Measurements from ENCODE around the gene ALKBH5.
A peak's percentile ranks its signal among the peaks of the same experiment; 100 is the strongest.

The ALKBH5 gene

GRCh38 chr17:18183334-18184142 lies at the start of gene ALKBH5:
ALKBH5 (plus strand) TSS chr17:18183828; CDS start chr17:18184244, 416 bp downstream.
- peaks cover 42% of the 10 kb centered on the region for H3K36me3 Mint-ChIP-seq
- DNase-seq: peak; percentile 98
- no peaks in the 10 kb centered on the region for H3K9me3 Mint-ChIP-seq
- peaks cover 55% of the 10 kb centered on the region for H3K4me1 Mint-ChIP-seq
- CTCF ChIA-PET: interaction anchor here (1.0 to 1.9 kb wide), 6 partner anchors 9 to 41 kb away, joined by 3 to 4 read pairs (median 3); no protein-coding TSS in a partner anchor
- peak within 1 kb of the TSS; percentile 99 for H3K27ac Mint-ChIP-seq
- H3K27me3 Mint-ChIP-seq: no peaks in the 10 kb centered on the region
- H3K4me3 Mint-ChIP-seq: peak within 1 kb of the TSS; percentile 93

- Mint-ChIP-seq H3K4me3 (no peak overlapping the region), H3K36me3 (no peaks in the 10 kb centered on the region), H3K27me3 (peaks cover 30% of the 10 kb centered on the region), H3K9me3 (no peaks in the 10 kb centered on the region), H3K27ac (no peak overlapping the region), H3K4me1 (no peaks in the 10 kb centered on the region)
- CTCF ChIA-PET: interaction anchor here (1.0 kb wide), 1 partner anchor 34 kb away, joined by 3 read pairs; no protein-coding TSS in a partner anchor
- DNase-seq: no peak
Observed at GRCh38 chr17:18136357-18136756, 47.3 kb upstream of the ALKBH5 start.

GRCh38 chr17:18138065-18138749 lies 45.4 kb upstream of the ALKBH5 start:
- no peak for DNase-seq
- Mint-ChIP-seq H3K4me3 (no peak overlapping the region), H3K9me3 (no peaks in the 10 kb centered on the region), H3K36me3 (no peaks in the 10 kb centered on the region), H3K4me1 (no peaks in the 10 kb centered on the region), H3K27me3 (peaks cover 30% of the 10 kb centered on the region), H3K27ac (no peak overlapping the region)
- CTCF ChIA-PET: no interaction called here

GRCh38 chr17:18139092-18139491 lies 44.5 kb upstream of the ALKBH5 start:
- Mint-ChIP-seq H3K36me3 (no peaks in the 10 kb centered on the region), H3K27ac (no peak overlapping the region), H3K4me1 (no peaks in the 10 kb centered on the region), H3K27me3 (peaks cover 32% of the 10 kb centered on the region), H3K9me3 (no peaks in the 10 kb centered on the region), H3K4me3 (no peak overlapping the region)
- CTCF ChIA-PET: no interaction called here
- no peak for DNase-seq

- Mint-ChIP-seq H3K36me3 (no peaks in the 10 kb centered on the region), H3K9me3 (no peaks in the 10 kb centered on the region), H3K4me3 (no peak overlapping the region), H3K27ac (no peak overlapping the region), H3K27me3 (peaks cover 34% of the 10 kb centered on the region), H3K4me1 (no peaks in the 10 kb centered on the region)
- CTCF ChIA-PET: no interaction called here
- DNase-seq: no peak
Observed at GRCh38 chr17:18139498-18139897, 44.1 kb upstream of the ALKBH5 start.

GRCh38 chr17:18139949-18140348 lies 43.7 kb upstream of the ALKBH5 start:
- H3K4me3 Mint-ChIP-seq: no peak overlapping the region
- CTCF ChIA-PET: interaction anchor here (0.7 to 1.3 kb wide), 2 partner anchors 40 to 49 kb away, joined by 3 to 5 read pairs; no protein-coding TSS in a partner anchor
- no peaks in the 10 kb centered on the region for H3K9me3 Mint-ChIP-seq
- no peak for DNase-seq
- no peak overlapping the region for H3K27ac Mint-ChIP-seq
- H3K27me3 Mint-ChIP-seq: peaks cover 37% of the 10 kb centered on the region
- no peaks in the 10 kb centered on the region for H3K4me1 Mint-ChIP-seq
- H3K36me3 Mint-ChIP-seq: no peaks in the 10 kb centered on the region

- Mint-ChIP-seq H3K27ac (no peak overlapping the region), H3K36me3 (no peaks in the 10 kb centered on the region), H3K9me3 (no peaks in the 10 kb centered on the region), H3K4me1 (no peaks in the 10 kb centered on the region), H3K4me3 (no peak overlapping the region), H3K27me3 (peaks cover 38% of the 10 kb centered on the region)
- no peak for DNase-seq
- CTCF ChIA-PET: interaction anchor here (1.0 to 1.3 kb wide), 4 partner anchors 11 to 78 kb away, joined by 4 to 6 read pairs (median 5); no protein-coding TSS in a partner anchor
Observed at GRCh38 chr17:18140648-18141047, 43.0 kb upstream of the ALKBH5 start.

- H3K4me1 Mint-ChIP-seq: no peaks in the 10 kb centered on the region
- no peaks in the 10 kb centered on the region for H3K9me3 Mint-ChIP-seq
- H3K27me3 Mint-ChIP-seq: peaks cover 32% of the 10 kb centered on the region
- CTCF ChIA-PET: interaction anchor here (0.6 to 1.3 kb wide), 9 partner anchors 10 to 153 kb away, joined by 3 to 6 read pairs (median 4); no protein-coding TSS in a partner anchor
- no peak overlapping the region for H3K4me3 Mint-ChIP-seq
- H3K27ac Mint-ChIP-seq: no peak overlapping the region
- peak; percentile 48 for DNase-seq
- no peaks in the 10 kb centered on the region for H3K36me3 Mint-ChIP-seq
Observed at GRCh38 chr17:18141210-18141803, 42.3 kb upstream of the ALKBH5 start.

- H3K4me3 Mint-ChIP-seq: no peak overlapping the region
- DNase-seq: no peak
- H3K27me3 Mint-ChIP-seq: peaks cover 31% of the 10 kb centered on the region
- no peaks in the 10 kb centered on the region for H3K9me3 Mint-ChIP-seq
- H3K36me3 Mint-ChIP-seq: no peaks in the 10 kb centered on the region
- CTCF ChIA-PET: interaction anchor here (0.7 to 1.6 kb wide), 10 partner anchors 10 to 74 kb away, joined by 3 to 4 read pairs (median 3); partner anchors contain the start of gene ALKBH5
- H3K27ac Mint-ChIP-seq: no peak overlapping the region
- no peaks in the 10 kb centered on the region for H3K4me1 Mint-ChIP-seq
Observed at GRCh38 chr17:18142417-18142816, 41.2 kb upstream of the ALKBH5 start.

- Mint-ChIP-seq H3K4me1 (no peaks in the 10 kb centered on the region), H3K27me3 (peaks cover 34% of the 10 kb centered on the region), H3K36me3 (no peaks in the 10 kb centered on the region), H3K4me3 (no peak overlapping the region), H3K27ac (no peak overlapping the region), H3K9me3 (no peaks in the 10 kb centered on the region)
- DNase-seq: no peak
- CTCF ChIA-PET: interaction anchor here (0.7 to 1.6 kb wide), 8 partner anchors 9 to 55 kb away, joined by 3 to 5 read pairs (median 3); partner anchors contain the start of gene ALKBH5
Observed at GRCh38 chr17:18143044-18143936, 40.3 kb upstream of the ALKBH5 start.

GRCh38 chr17:18144261-18144660 lies 39.4 kb upstream of the ALKBH5 start:
- peaks cover 38% of the 10 kb centered on the region for H3K27me3 Mint-ChIP-seq
- H3K27ac Mint-ChIP-seq: no peak overlapping the region
- no peak overlapping the region for H3K4me3 Mint-ChIP-seq
- DNase-seq: no peak
- CTCF ChIA-PET: interaction anchor here (1.2 kb wide), 2 partner anchors 8 to 54 kb away, joined by 3 to 5 read pairs; no protein-coding TSS in a partner anchor
- no peaks in the 10 kb centered on the region for H3K36me3 Mint-ChIP-seq
- H3K9me3 Mint-ChIP-seq: no peaks in the 10 kb centered on the region
- H3K4me1 Mint-ChIP-seq: no peaks in the 10 kb centered on the region

- peaks cover 40% of the 10 kb centered on the region for H3K27me3 Mint-ChIP-seq
- no peak overlapping the region for H3K27ac Mint-ChIP-seq
- CTCF ChIA-PET: no interaction called here
Observed at GRCh38 chr17:18144855-18145254, 38.8 kb upstream of the ALKBH5 start.

GRCh38 chr17:18145811-18146210 lies 37.8 kb upstream of the ALKBH5 start:
- Mint-ChIP-seq H3K4me3 (no peak overlapping the region), H3K9me3 (no peaks in the 10 kb centered on the region), H3K4me1 (no peaks in the 10 kb centered on the region), H3K36me3 (no peaks in the 10 kb centered on the region), H3K27ac (no peak overlapping the region), H3K27me3 (peaks cover 38% of the 10 kb centered on the region)
- CTCF ChIA-PET: no interaction called here
- DNase-seq: no peak

More at GRCh38 chr17:18144855-18145254, 38.8 kb upstream of the ALKBH5 start:
- DNase-seq: no peak
- Mint-ChIP-seq H3K36me3 (no peaks in the 10 kb centered on the region), H3K9me3 (no peaks in the 10 kb centered on the region), H3K4me3 (no peak overlapping the region), H3K4me1 (no peaks in the 10 kb centered on the region)

Data from activated naive CD4-positive, alpha-beta T cell treated with anti-CD3 and anti-CD28 coated beads, Interleukin-2, amount 10 ng/mL, durations not matched to agents 7 days and 5 days (primary cell).